IPS DF 6.9 (cell line): ENCODE results near the gene TLR10.

Experiments used
- DNase-seq: peaks from one replicate; pipeline ENCODE4 v3.0.0-alpha.2; 2013; ENCODE audit warnings: low read depth, low spot score
- H3K27ac ChIP-seq: one replicate; pipeline ENCODE4 v1.5.1; 2013; ENCODE audit warnings: low read length, control low read depth
- H3K27me3 ChIP-seq: 2 replicates; pipeline ENCODE4 v1.6.1; 2013; ENCODE audit warnings: mild to moderate bottlenecking, low read length; ENCODE audit not compliant: control insufficient read depth, insufficient read depth
- H3K36me3 ChIP-seq: 2 replicates; pipeline ENCODE4 v1.6.1; 2013; ENCODE audit warnings: low read length; ENCODE audit not compliant: control insufficient read depth, insufficient read depth
- H3K4me1 ChIP-seq: 2 replicates; pipeline ENCODE4 v1.6.1; 2013; ENCODE audit warnings: low read length; ENCODE audit not compliant: control insufficient read depth, insufficient read depth
- H3K4me3 ChIP-seq: 2 replicates; pipeline ENCODE4 v1.5.1; 2013; ENCODE audit warnings: mild to moderate bottlenecking, low read length
- H3K9me3 ChIP-seq: 2 replicates; pipeline ENCODE4 v1.6.1; 2013; ENCODE audit warnings: low read length, inconsistent platforms; ENCODE audit not compliant: control insufficient read depth, insufficient read depth
- WGBS: extraction: QIAGEN DNeasy Blood & Tissue Kit; methylation state at CpG from one replicate; pipeline ENCODE4 v1.1.7; 2013; ENCODE audit warnings: mixed read lengths, missing lambda C conversion rate; ENCODE audit not compliant: insufficient read length, insufficient coverage; 5-methylcytosine and 5-hydroxymethylcytosine counted together

TLR10 gene

DNA sequence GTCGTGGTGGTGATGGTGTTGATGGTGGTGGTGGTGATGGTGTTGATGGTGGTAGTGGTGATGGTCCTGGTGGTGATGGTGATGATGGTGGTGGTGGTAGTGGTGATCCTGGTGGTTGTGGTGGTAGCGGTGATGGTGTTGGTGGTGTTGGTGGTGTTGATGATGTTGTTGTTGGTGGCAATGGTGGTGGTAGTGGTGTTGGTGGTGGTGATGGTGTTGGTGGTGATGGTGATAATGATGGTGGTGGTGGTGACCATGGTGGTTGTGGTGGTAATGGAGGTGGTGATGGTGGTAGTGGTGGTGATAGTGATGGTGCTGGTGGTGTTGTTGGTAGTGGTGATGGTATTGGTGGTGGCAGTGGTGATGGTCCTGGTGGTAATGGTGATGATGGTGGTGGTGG lies 49.1 kb downstream of the TLR10 start:
- Histone ChIP-seq H3K27ac (no peak overlapping the region), H3K36me3 (0 out of 2 replicates have a peak, but pooled peaks cover 2% of the 10 kb centered on the region), H3K27me3 (no peaks in the 10 kb centered on the region), H3K4me1 (no peaks in the 10 kb centered on the region), H3K4me3 (no peak overlapping the region), H3K9me3 (no peaks in the 10 kb centered on the region)
- DNase-seq, result no peak
- no CpG with 5 or more reads among the region's 2 CpGs for WGBS

GRCh38 chr4:38730830-38731646 lies 51.8 kb downstream of the TLR10 start:
- H3K27me3 ChIP-seq, result no peaks in the 10 kb centered on the region
- DNase-seq, result peak; percentile 47
- no peaks in the 10 kb centered on the region for H3K4me1 ChIP-seq
- H3K9me3 ChIP-seq, result no peaks in the 10 kb centered on the region
- no CpG with 5 or more reads among the region's 23 CpGs for WGBS
- H3K27ac ChIP-seq, result no peak overlapping the region
- 0 out of 2 replicates have a peak, but pooled peaks cover 2% of the 10 kb centered on the region for H3K36me3 ChIP-seq
- no peak overlapping the region for H3K4me3 ChIP-seq

DNA sequence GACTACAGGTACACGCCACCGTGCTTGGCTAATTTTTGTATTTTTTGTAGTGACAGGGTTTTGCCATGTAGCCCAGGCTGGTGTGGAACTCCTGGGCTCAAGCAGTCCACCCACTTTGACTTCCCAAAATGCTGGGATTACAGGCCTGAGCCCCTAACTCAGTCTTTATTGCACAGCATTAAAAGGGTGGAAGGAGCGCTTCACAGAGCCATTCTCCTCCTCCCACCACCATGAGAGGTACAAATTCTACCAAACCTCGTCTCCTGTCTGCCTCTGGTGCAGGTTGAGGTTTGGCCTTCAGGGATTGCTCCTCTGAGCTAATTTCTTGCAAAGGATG lies 52.3 kb downstream of the TLR10 start:
- no CpG with 5 or more reads among the region's 4 CpGs for WGBS
- Histone ChIP-seq H3K27ac (no peak overlapping the region), H3K27me3 (no peaks in the 10 kb centered on the region), H3K9me3 (no peaks in the 10 kb centered on the region), H3K36me3 (0 out of 2 replicates have a peak, but pooled peaks cover 2% of the 10 kb centered on the region), H3K4me1 (no peaks in the 10 kb centered on the region), H3K4me3 (no peak overlapping the region)
- no peak for DNase-seq

DNA sequence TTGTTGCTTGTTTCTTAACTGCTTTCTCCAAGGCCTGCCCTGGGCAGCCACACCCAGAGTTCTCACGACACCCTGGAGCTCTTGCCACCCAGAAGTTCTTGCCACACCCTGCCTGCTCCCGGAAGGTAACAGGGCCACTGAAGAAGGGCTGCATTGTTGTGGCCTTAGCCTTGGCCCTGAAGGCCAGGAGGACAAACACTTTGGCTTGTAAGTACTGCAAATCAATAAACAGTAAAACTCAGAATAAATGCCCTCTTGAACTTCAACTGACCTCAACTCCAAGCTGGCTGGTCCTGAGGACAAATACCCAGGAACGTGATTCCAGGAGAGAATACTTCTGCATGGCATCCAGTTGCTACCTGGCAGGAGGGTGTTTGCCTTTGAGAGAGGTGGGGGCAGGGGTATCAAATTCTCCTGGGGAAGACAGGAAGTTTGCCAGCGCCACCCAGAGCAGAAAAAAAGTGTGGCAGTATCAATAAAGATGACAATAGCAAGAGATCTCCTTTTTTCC lies 54.1 kb downstream of the TLR10 start:
- no CpG with 5 or more reads among the region's 4 CpGs for WGBS
- Histone ChIP-seq H3K4me1 (no peaks in the 10 kb centered on the region), H3K4me3 (no peak overlapping the region), H3K27ac (no peak overlapping the region), H3K27me3 (no peaks in the 10 kb centered on the region), H3K36me3 (0 out of 2 replicates have a peak, but pooled peaks cover under 1% of the 10 kb centered on the region), H3K9me3 (no peaks in the 10 kb centered on the region)
- DNase-seq, result peak; percentile 25

DNA sequence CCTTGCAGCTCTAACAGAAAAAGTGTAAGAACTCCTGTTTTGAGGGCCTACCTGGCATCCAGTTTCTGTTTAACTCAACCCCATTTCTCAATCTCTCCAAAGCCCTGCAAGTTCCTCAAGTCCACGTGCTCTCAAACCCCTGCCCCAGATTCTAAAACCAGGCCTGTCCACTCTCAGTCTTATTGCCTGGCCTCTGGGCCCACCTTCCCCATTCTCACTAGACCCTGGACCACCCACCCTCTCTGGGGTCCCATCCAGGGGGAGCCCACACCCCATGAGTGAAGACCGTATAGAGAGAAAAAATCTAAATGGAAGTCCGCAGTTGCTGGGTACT lies 58.3 kb downstream of the TLR10 start:
- H3K9me3 ChIP-seq, result no peaks in the 10 kb centered on the region
- WGBS, result no CpG with 5 or more reads among the region's 3 CpGs
- no peaks in the 10 kb centered on the region for H3K4me1 ChIP-seq
- H3K4me3 ChIP-seq, result no peak overlapping the region
- H3K36me3 ChIP-seq, result no peaks in the 10 kb centered on the region
- no peak overlapping the region for H3K27ac ChIP-seq
- H3K27me3 ChIP-seq, result no peaks in the 10 kb centered on the region
- no peak for DNase-seq

GRCh38 chr4:38723726-38724474 lies 58.9 kb downstream of the TLR10 start:
- DNase-seq, result no peak
- WGBS, result no CpG with 5 or more reads among the region's 7 CpGs
- Histone ChIP-seq H3K27me3 (no peaks in the 10 kb centered on the region), H3K4me1 (no peaks in the 10 kb centered on the region), H3K9me3 (no peaks in the 10 kb centered on the region), H3K4me3 (no peak overlapping the region), H3K36me3 (no peaks in the 10 kb centered on the region), H3K27ac (no peak overlapping the region)

DNA sequence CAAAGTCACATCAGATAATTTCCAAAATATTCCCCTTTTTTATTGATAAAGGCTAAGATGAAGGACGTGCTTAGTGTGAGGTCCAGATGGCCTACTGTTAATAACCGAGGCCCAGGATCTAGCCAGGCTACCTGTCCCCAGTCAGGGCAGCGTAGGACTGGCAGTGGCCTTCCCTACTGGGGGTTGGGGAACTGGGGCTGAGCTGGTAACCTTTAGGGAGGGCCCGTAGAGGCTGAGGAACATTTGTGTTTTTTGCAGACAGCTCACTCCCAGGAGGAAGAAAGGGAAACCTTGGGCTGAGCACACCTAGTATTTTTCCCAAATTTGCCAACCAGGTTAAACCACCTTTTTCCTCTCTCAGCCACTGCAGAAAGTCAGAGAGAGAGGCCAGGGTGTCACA lies 59.7 kb downstream of the TLR10 start:
- Histone ChIP-seq H3K27ac (no peak overlapping the region), H3K27me3 (no peaks in the 10 kb centered on the region), H3K4me1 (no peaks in the 10 kb centered on the region), H3K9me3 (no peaks in the 10 kb centered on the region), H3K36me3 (no peaks in the 10 kb centered on the region), H3K4me3 (no peak overlapping the region)
- DNase-seq, result no peak
- WGBS, result no CpG with 5 or more reads among the region's 4 CpGs
